Measurements from ENCODE around the gene KANSL1. TPM values are rescaled to one million over a fixed set of nuclear protein-coding genes. Genes with fewer than 3 reads are reported as not detected.

The KANSL1 gene
- polyA plus RNA-seq, 1 of the 3 experiments (the other 2 are of a cell fraction) = 10.0 TPM

DNA sequence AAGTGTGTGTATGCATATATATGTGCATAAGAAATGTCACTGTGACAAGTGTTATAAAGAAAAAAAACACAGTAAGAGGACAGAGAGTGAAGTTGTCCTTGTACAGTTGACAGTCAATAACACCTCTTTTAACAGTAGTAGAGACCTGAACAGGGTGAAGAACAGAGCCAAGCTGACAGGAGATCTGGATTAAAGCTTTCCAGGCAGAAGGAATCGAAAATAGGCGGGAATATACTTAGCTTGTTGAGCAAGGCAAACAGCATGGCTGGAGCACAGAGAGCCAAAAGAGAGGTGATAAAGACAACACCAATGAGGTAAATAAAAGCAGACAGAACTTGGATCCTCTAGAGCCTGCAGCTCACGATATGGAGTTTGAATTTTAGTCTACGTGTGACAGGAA, 64.8 kb downstream of the KANSL1 start:
- H3K4me1 ChIP-seq (ENCODE audit: control insufficient read depth in 1 of 2, insufficient read depth in 2 of 2, low read depth in 1 of 2, low read length in 1 of 2) = peaks cover 10 to 16% of the 10 kb centered on the region in 2 experiments; a peak in 3 of 4 replicates
- POLR2A ChIA-PET = no interaction called here

More for the DNA sequence above, 64.8 kb downstream of the KANSL1 start:
- Histone ChIP-seq H3K4me3 (ENCODE audit: low read depth in 2 of 2, low read length in 1 of 2) (no peak overlapping the region), H3K9ac (no peak overlapping the region), H3K79me2 (ENCODE audit: insufficient read depth) (peaks cover 99% of the 10 kb centered on the region), H2AFZ (ENCODE audit: low read depth) (no peak overlapping the region), H3K4me2 (no peak overlapping the region), H3K27me3 (ENCODE audit: insufficient read depth) (no peaks in the 10 kb centered on the region), H3K36me3 (replicated peaks in 1 of 2; ENCODE audit: control insufficient read depth in 1 of 2, insufficient read depth in 2 of 2, low read length in 1 of 2) (peaks cover 0 to 15% of the 10 kb centered on the region in 2 experiments), H3K9me2 (no peaks in the 10 kb centered on the region), H3K9me3 (no peaks in the 10 kb centered on the region), H3F3A (replicated peaks; ENCODE audit: insufficient read depth) (no peaks in the 10 kb centered on the region), H4K20me1 (ENCODE audit: insufficient read depth) (peaks cover 98% of the 10 kb centered on the region), H3K27ac (ENCODE audit: low read depth in 2 of 2, low read length in 1 of 2) (no peak overlapping the region; a peak in 1 of 4 replicates)
- CTCF ChIA-PET = interaction anchor here (1.2 to 1.6 kb wide), 3 partner anchors 11 to 84 kb away, joined by 3 to 5 read pairs (median 3); no protein-coding TSS in a partner anchor
- 97% methylated on average over 4 of the region's 4 CpGs for WGBS (ENCODE audit: low lambda C conversion rate)
- no peak for DNase-seq
- TF ChIP-seq JUND (IDR thresholded peaks at IDR 0.05) (no peak), SIN3A (IDR thresholded peaks at IDR 0.05; ENCODE audit: borderline replicate concordance, low read depth, low read length) (no peak), USF1 (IDR thresholded peaks at IDR 0.05; ENCODE audit: borderline replicate concordance, low read depth) (no peak), EP300 (IDR thresholded peaks at IDR 0.05; ENCODE audit: borderline replicate concordance in 1 of 2, low read depth in 1 of 2, low read length in 1 of 2) (no peak), TAF1 (IDR thresholded peaks at IDR 0.05; ENCODE audit: borderline replicate concordance, low read depth, low read length) (no peak), ELF1 (IDR thresholded peaks at IDR 0.05) (no peak), NRF1 (IDR thresholded peaks at IDR 0.05; ENCODE audit: low read depth, low read length) (no peak), MEF2A (IDR thresholded peaks at IDR 0.05; ENCODE audit: borderline replicate concordance, low read depth) (no peak), TCF12 (IDR thresholded peaks at IDR 0.05) (no peak), EZH2phosphoT487 (IDR thresholded peaks at IDR 0.05; ENCODE audit: borderline replicate concordance, low read depth) (no peak), RXRA (IDR thresholded peaks at IDR 0.05; ENCODE audit: borderline replicate concordance, low read depth) (no peak), YY1 (IDR thresholded peaks at IDR 0.05; ENCODE audit: low read depth) (no peak), NFIC (IDR thresholded peaks at IDR 0.05; ENCODE audit: borderline replicate concordance) (no peak)
- TF ChIP-seq, protein P1, sequence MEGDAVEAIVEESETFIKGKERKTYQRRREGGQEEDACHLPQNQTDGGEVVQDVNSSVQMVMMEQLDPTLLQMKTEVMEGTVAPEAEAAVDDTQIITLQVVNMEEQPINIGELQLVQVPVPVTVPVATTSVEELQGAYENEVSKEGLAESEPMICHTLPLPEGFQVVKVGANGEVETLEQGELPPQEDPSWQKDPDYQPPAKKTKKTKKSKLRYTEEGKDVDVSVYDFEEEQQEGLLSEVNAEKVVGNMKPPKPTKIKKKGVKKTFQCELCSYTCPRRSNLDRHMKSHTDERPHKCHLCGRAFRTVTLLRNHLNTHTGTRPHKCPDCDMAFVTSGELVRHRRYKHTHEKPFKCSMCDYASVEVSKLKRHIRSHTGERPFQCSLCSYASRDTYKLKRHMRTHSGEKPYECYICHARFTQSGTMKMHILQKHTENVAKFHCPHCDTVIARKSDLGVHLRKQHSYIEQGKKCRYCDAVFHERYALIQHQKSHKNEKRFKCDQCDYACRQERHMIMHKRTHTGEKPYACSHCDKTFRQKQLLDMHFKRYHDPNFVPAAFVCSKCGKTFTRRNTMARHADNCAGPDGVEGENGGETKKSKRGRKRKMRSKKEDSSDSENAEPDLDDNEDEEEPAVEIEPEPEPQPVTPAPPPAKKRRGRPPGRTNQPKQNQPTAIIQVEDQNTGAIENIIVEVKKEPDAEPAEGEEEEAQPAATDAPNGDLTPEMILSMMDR (IDR thresholded peaks at IDR 0.05) = no peak
- TF ChIP-seq, protein P2, sequence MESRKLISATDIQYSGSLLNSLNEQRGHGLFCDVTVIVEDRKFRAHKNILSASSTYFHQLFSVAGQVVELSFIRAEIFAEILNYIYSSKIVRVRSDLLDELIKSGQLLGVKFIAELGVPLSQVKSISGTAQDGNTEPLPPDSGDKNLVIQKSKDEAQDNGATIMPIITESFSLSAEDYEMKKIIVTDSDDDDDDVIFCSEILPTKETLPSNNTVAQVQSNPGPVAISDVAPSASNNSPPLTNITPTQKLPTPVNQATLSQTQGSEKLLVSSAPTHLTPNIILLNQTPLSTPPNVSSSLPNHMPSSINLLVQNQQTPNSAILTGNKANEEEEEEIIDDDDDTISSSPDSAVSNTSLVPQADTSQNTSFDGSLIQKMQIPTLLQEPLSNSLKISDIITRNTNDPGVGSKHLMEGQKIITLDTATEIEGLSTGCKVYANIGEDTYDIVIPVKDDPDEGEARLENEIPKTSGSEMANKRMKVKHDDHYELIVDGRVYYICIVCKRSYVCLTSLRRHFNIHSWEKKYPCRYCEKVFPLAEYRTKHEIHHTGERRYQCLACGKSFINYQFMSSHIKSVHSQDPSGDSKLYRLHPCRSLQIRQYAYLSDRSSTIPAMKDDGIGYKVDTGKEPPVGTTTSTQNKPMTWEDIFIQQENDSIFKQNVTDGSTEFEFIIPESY (IDR thresholded peaks at IDR 0.05; ENCODE audit: borderline replicate concordance, low read depth) = no peak
